ENCODE data around the gene POLRMT.
A peak's percentile ranks its signal among the peaks of the same experiment; 100 is the strongest.

The POLRMT gene

GRCh38 chr19:602391-603301 lies 30.7 kb downstream of the POLRMT start:
- no peaks in the 10 kb centered on the region for H3K36me3 Mint-ChIP-seq
- H3K4me3 Mint-ChIP-seq: no peak overlapping the region
- no peaks in the 10 kb centered on the region for H3K27me3 Mint-ChIP-seq
- H3K9me3 Mint-ChIP-seq: no peaks in the 10 kb centered on the region
- H3K27ac Mint-ChIP-seq: no peak overlapping the region
- no peaks in the 10 kb centered on the region for H3K4me1 Mint-ChIP-seq

GRCh38 chr19:601790-602189 lies 31.5 kb downstream of the POLRMT start:
- no peaks in the 10 kb centered on the region for H3K9me3 Mint-ChIP-seq

GRCh38 chr19:601310-601709 lies 32.0 kb downstream of the POLRMT start:
- Mint-ChIP-seq H3K4me1 (no peaks in the 10 kb centered on the region), H3K36me3 (no peaks in the 10 kb centered on the region), H3K9me3 (no peaks in the 10 kb centered on the region), H3K4me3 (no peak overlapping the region), H3K27me3 (no peaks in the 10 kb centered on the region), H3K27ac (no peak overlapping the region)

More at GRCh38 chr19:601790-602189, 31.5 kb downstream of the POLRMT start:
- Mint-ChIP-seq H3K4me1 (no peaks in the 10 kb centered on the region), H3K4me3 (no peak overlapping the region), H3K36me3 (no peaks in the 10 kb centered on the region), H3K27ac (no peak overlapping the region), H3K27me3 (no peaks in the 10 kb centered on the region)

- no peaks in the 10 kb centered on the region for H3K9me3 Mint-ChIP-seq
- H3K4me3 Mint-ChIP-seq: no peak overlapping the region
- H3K27me3 Mint-ChIP-seq: no peaks in the 10 kb centered on the region
- H3K36me3 Mint-ChIP-seq: no peaks in the 10 kb centered on the region
- H3K4me1 Mint-ChIP-seq: no peaks in the 10 kb centered on the region
- no peak overlapping the region for H3K27ac Mint-ChIP-seq
These were observed 35.7 kb downstream of the POLRMT start for GRCh38 chr19:597406-598315.

GRCh38 chr19:596263-596655 lies 37.1 kb downstream of the POLRMT start:
- no peak overlapping the region for H3K27ac Mint-ChIP-seq

GRCh38 chr19:595326-596262 lies 37.7 kb downstream of the POLRMT start:
- no peaks in the 10 kb centered on the region for H3K4me1 Mint-ChIP-seq
- H3K27ac Mint-ChIP-seq: no peak overlapping the region
- H3K36me3 Mint-ChIP-seq: no peaks in the 10 kb centered on the region
- no peak overlapping the region for H3K4me3 Mint-ChIP-seq
- peaks cover 3% of the 10 kb centered on the region for H3K27me3 Mint-ChIP-seq
- H3K9me3 Mint-ChIP-seq: no peaks in the 10 kb centered on the region

More at GRCh38 chr19:596263-596655, 37.1 kb downstream of the POLRMT start:
- no peaks in the 10 kb centered on the region for H3K9me3 Mint-ChIP-seq
- peaks cover under 1% of the 10 kb centered on the region for H3K27me3 Mint-ChIP-seq
- H3K4me1 Mint-ChIP-seq: no peaks in the 10 kb centered on the region
- H3K4me3 Mint-ChIP-seq: no peak overlapping the region
- H3K36me3 Mint-ChIP-seq: no peaks in the 10 kb centered on the region

GRCh38 chr19:594265-594870 lies 39.0 kb downstream of the POLRMT start:
- H3K27me3 Mint-ChIP-seq: peaks cover 3% of the 10 kb centered on the region
- H3K9me3 Mint-ChIP-seq: no peaks in the 10 kb centered on the region
- no peaks in the 10 kb centered on the region for H3K36me3 Mint-ChIP-seq
- H3K27ac Mint-ChIP-seq: no peak overlapping the region
- peak overlapping the region; percentile 33 for H3K4me3 Mint-ChIP-seq
- no peaks in the 10 kb centered on the region for H3K4me1 Mint-ChIP-seq

GRCh38 chr19:593505-593904 lies 39.8 kb downstream of the POLRMT start:
- Mint-ChIP-seq H3K36me3 (no peaks in the 10 kb centered on the region), H3K27me3 (peaks cover 5% of the 10 kb centered on the region), H3K27ac (no peak overlapping the region), H3K4me1 (no peaks in the 10 kb centered on the region), H3K4me3 (no peak overlapping the region), H3K9me3 (no peaks in the 10 kb centered on the region)

- Mint-ChIP-seq H3K9me3 (no peaks in the 10 kb centered on the region), H3K36me3 (no peaks in the 10 kb centered on the region), H3K4me3 (no peak overlapping the region), H3K27ac (no peak overlapping the region), H3K4me1 (peaks cover 1% of the 10 kb centered on the region), H3K27me3 (peaks cover 5% of the 10 kb centered on the region)
These were observed 40.3 kb downstream of the POLRMT start for GRCh38 chr19:593055-593454.

GRCh38 chr19:592101-592500 lies 41.2 kb downstream of the POLRMT start:
- H3K27ac Mint-ChIP-seq: peak overlapping the region; percentile 4
- H3K27me3 Mint-ChIP-seq: peaks cover 6% of the 10 kb centered on the region
- H3K9me3 Mint-ChIP-seq: no peaks in the 10 kb centered on the region
- no peak overlapping the region for H3K4me3 Mint-ChIP-seq
- no peaks in the 10 kb centered on the region for H3K36me3 Mint-ChIP-seq
- H3K4me1 Mint-ChIP-seq: peaks cover 3% of the 10 kb centered on the region

- no peaks in the 10 kb centered on the region for H3K9me3 Mint-ChIP-seq
- H3K27me3 Mint-ChIP-seq: peaks cover 6% of the 10 kb centered on the region
- H3K27ac Mint-ChIP-seq: no peak overlapping the region
- no peaks in the 10 kb centered on the region for H3K36me3 Mint-ChIP-seq
- no peak overlapping the region for H3K4me3 Mint-ChIP-seq
- H3K4me1 Mint-ChIP-seq: peaks cover 3% of the 10 kb centered on the region
These were observed 42.0 kb downstream of the POLRMT start for GRCh38 chr19:591099-591958.

- Mint-ChIP-seq H3K9me3 (no peaks in the 10 kb centered on the region), H3K27ac (no peak overlapping the region), H3K4me1 (peaks cover 3% of the 10 kb centered on the region), H3K36me3 (no peaks in the 10 kb centered on the region), H3K4me3 (no peak overlapping the region), H3K27me3 (peaks cover 6% of the 10 kb centered on the region)
These were observed 42.6 kb downstream of the POLRMT start for GRCh38 chr19:590750-591098.

- H3K4me1 Mint-ChIP-seq: peaks cover 3% of the 10 kb centered on the region
These were observed 43.0 kb downstream of the POLRMT start for GRCh38 chr19:590396-590745.

More at GRCh38 chr19:590396-590745, 43.0 kb downstream of the POLRMT start:
- no peak overlapping the region for H3K27ac Mint-ChIP-seq
- peaks cover 6% of the 10 kb centered on the region for H3K27me3 Mint-ChIP-seq
- no peaks in the 10 kb centered on the region for H3K9me3 Mint-ChIP-seq
- peak overlapping the region; percentile 49 for H3K4me3 Mint-ChIP-seq
- H3K36me3 Mint-ChIP-seq: no peaks in the 10 kb centered on the region

All from activated naive CD4-positive, alpha-beta T cell treated with anti-CD3 and anti-CD28 coated beads, Interleukin-2, amount 50 U/mL, for 24 hours (primary cell).